GM10847 (cell line): Measurements from ENCODE around the gene RETREG3.

ENCODE experiments used
- POLR2A ChIP-seq: IDR thresholded peaks from 2 replicates; pipeline ENCODE4 v1.6.1; 2011; ENCODE audit not compliant: insufficient read length; ENCODE audit errors: extremely low read depth

RETREG3 gene

GRCh38 chr17:42618442-42619150 lies 9.4 kb upstream of the RETREG3 start:
- TF ChIP-seq POLR2A = no peak

- peak; percentile 27 for TF ChIP-seq POLR2A
These were observed 8.8 kb upstream of the RETREG3 start for GRCh38 chr17:42617956-42618431.

GRCh38 chr17:42613699-42614295 lies 4.6 kb upstream of the RETREG3 start:
- TF ChIP-seq POLR2A = no peak

GRCh38 chr17:42612013-42612412 lies 2.8 kb upstream of the RETREG3 start:
- TF ChIP-seq POLR2A = no peak

- no peak for TF ChIP-seq POLR2A
These were observed 631 bp downstream of the RETREG3 start for GRCh38 chr17:42608305-42609181.

- no peak for TF ChIP-seq POLR2A
These were observed 1.4 kb downstream of the RETREG3 start for GRCh38 chr17:42607769-42608168.

- TF ChIP-seq POLR2A = no peak
These were observed 5.9 kb downstream of the RETREG3 start for GRCh38 chr17:42603318-42603717.

GRCh38 chr17:42598905-42599304 lies 10.3 kb downstream of the RETREG3 start:
- no peak for TF ChIP-seq POLR2A

GRCh38 chr17:42596386-42596785 lies 12.8 kb downstream of the RETREG3 start:
- no peak for TF ChIP-seq POLR2A

- TF ChIP-seq POLR2A = no peak
These were observed 17.8 kb downstream of the RETREG3 start for GRCh38 chr17:42591411-42591810.

- no peak for TF ChIP-seq POLR2A
These were observed 18.3 kb downstream of the RETREG3 start for GRCh38 chr17:42590886-42591285.

- TF ChIP-seq POLR2A = no peak
These were observed 22.5 kb downstream of the RETREG3 start for GRCh38 chr17:42586514-42587230.

GRCh38 chr17:42585353-42585752 lies 23.8 kb downstream of the RETREG3 start:
- no peak for TF ChIP-seq POLR2A

GRCh38 chr17:42584880-42585279 lies 24.3 kb downstream of the RETREG3 start:
- TF ChIP-seq POLR2A = no peak

- no peak for TF ChIP-seq POLR2A
These were observed 27.4 kb downstream of the RETREG3 start for GRCh38 chr17:42581744-42582270.
